GM10847 (cell line): ENCODE results near the gene VCL.

Source experiments
- POLR2A ChIP-seq: IDR thresholded peaks from 2 replicates; pipeline ENCODE4 v1.6.1; 2011; ENCODE audit not compliant: insufficient read length; ENCODE audit errors: extremely low read depth

The VCL gene

DNA sequence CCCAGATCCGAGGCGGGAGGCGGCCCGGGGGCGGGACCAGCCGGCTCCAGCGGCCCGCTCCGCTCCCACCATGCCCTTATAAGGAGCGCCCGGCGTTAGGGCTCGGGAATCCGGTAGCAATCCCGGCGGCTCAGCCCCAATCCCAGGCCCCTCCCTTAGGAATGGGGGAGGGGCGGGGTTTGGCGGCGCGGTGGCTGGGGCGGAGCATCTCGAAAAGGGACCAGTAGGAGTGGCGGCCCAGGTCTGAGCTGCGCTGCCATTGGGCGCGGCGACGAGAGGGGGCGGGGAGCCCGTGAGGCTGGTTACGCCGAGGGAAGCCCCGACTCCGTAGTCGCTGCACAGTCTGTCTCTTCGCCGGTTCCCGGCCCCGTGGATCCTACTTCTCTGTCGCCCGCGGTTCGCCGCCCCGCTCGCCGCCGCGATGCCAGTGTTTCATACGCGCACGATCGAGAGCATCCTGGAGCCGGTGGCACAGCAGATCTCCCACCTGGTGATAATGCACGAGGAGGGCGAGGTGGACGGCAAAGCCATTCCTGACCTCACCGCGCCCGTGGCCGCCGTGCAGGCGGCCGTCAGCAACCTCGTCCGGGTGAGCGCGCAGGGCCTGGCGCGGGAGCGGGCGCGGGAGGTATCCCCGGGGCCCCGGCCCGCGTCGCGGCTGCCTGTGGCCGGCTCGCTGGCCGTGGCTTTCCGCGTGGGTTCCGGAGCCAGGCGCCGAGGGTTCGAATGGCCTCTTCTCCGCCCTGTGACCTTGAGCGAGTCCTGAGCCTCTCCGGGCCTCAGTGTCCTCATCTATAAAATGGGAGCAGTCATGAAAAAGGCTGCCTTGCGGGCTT, at the start of gene VCL:
Gene VCL (plus strand): TSS at position 330 of the 836 bp plus-strand sequence. CDS start 92 bp downstream, at position 422.
- TF ChIP-seq POLR2A: peak; percentile 76

DNA sequence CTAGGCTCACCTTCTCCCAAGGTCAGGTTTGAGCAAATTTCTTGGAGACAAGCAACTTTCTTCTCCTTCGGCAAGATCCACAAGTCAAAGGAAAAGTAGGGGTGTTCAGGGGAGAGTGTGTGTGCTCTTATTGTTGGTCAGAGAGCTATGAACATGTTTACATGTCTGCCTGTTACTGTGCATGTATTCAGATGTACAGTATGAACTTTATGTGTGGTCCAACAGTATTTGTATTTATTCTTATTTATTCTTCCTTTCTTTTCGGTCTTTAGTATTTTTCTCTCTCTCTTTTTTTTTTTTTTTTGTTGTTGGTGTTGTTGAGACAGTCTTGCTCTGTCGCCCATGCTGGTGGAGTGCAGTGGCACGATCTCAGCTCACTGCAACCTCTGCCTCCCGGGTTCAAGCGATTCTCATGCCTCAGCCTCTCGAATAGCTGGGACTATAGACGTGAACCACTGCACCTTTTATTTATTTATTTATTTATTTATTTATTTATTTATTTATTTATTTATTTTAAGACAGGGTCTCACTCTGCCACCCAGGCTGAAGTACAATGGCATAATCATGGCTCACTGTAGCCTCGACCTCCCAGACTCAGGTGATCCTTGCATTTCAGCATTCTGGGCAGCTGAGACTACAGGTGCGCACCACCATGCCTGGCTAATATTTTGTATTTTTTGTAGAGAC, 48.8 kb upstream of the VCL start:
- no peak for TF ChIP-seq POLR2A

DNA sequence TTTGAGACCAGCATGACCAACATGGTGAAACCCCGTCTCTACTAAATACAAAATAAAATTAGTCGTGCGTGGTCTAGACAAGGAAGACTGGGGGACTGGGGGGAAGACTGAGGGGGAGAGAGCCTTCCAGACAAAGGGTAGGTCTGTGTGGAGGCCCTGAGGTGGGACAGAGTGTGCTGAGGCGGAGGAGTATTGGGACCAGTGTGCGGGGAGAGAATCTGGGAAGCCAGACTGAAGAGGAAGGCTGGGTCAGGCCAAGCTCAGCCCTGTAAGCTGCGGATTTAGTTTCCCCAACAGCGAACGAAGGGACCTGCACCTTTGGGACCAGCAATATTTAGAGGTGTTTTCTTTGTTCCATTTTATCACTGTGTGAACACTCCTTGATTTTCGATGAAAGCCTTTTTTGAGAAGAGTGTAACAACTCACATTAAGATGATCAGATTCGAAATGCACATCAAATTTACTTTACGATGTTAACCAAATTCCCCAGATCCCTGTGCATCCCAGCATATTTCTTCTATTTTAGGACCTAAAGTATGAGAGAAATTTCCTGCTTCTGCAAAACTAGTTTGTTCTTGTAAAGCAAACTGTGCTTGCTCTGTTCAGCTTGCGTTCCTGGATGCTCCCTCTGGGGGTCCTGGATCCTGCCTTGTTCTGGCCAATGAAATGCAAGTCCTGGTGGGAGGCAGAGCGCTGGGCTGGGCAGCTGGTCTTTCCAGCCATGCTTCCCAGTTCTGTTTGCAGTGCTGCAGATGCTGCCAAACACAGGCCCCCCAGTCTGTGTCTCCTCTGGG, 47.6 kb upstream of the VCL start:
- TF ChIP-seq POLR2A: no peak

- no peak for TF ChIP-seq POLR2A
Observed at GRCh38 chr10:73953665-73954064, 44.3 kb upstream of the VCL start.

DNA sequence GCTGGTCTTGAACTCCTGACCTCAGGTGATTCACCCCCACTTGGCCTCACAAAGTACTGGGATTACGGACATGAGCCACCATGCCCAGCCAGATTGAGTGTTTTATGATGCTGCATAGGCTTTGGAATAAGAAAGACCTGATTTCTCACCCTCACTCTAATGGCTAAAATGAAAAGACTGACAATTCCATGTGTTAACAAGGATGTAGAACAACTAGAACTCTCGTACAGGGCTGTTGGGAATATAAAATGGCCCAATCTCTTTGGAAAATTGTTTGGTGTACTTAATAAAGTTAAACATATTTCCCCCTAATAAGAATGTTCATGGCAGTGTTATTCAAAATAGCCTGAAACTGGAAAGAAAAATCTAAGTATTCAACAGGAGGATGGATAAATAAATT, 43.2 kb upstream of the VCL start:
- no peak for TF ChIP-seq POLR2A

DNA sequence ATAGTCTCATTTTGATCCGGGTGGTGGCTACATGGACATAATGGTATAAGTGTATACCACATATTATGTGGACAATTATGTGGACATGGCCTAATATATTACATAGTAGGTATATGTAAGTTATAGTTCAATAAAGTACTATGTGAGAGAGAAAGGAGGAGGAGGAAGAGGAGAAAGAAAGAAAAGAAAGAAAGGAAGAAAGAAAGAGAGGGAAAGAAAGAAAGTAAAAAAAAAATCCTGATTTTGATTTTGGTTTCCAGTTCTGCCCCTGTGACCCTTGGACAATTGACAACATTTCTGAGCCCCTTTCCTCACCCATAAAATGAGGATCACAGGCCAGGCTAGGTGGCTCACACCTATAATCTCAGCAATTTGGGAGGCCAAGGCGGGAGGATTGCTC, 42.2 kb upstream of the VCL start:
- no peak for TF ChIP-seq POLR2A

GRCh38 chr10:73956476-73957359, 41.2 kb upstream of the VCL start:
- TF ChIP-seq POLR2A: no peak

DNA sequence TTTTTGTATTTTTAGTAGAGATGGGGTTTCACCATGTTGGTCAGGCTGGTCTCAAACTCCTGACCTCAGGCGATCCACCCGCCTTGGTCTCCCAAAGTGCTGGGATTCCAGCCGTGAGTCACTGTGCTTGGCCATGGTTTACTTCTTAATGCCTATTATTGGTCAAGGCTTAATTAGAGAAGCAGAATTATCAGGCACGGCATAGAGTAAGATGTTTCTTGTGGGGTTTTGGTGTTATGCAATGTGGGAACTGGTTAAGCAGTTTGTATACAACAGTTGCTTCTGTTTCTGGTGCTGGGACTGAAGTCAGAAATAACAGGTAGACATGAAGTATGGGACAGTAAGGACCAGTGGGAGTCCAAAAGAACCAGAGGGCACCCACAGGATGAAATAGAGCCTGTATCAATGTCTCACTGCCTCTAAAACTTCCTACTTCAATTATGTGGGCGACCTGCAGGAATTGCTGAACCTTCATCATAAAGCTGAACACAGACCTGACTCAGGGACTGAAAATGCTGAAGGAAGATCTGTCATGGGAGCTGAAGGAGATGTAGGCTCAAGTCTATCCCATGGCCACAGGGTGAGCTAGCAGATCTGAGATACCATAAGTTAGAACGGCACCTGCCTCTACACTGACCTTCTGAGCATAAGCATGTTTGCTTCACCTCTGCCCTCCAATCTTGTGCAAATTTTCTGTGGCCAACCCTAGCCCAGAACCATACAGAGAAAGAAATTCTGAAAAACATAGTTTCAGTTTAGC, 38.3 kb upstream of the VCL start:
- TF ChIP-seq POLR2A: no peak

DNA sequence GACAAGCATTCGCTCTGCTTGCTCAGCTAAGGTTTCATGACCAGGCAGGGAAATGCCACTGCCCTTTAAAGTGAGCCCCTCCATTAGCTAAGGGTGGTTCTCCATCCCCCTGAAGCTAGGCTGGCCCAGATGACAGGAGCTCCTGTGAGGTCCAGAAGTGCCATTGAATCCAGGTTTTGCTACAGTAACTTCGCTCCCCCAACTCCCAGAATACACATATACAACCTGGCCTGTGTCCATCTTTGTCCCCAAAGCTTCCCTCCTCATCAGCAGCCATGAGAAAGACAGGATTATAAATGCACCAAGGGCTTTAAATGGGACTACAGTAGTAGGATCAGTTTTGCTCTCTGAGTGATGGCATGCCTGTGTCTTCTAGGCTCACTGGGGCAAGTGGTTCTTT, 35.5 kb upstream of the VCL start:
- no peak for TF ChIP-seq POLR2A

DNA sequence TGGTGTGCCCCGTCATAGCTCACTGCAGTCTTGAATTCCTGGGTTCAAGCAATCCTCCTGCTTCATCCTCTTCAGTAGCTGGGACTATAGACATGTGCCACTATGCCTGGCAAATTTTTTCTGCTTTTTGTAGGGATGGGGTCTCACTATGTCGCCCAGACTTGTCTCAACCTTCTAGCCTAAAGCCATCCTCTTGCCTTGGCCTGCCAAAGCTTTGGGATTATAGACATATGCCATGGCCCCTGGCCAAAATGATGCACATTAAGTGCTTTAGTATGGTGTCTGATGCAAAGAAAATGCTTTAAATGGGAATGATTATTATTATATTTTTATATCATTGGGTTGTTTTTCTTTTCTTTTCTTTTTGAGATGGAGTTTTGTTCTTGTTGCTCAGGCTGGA, 33.2 kb upstream of the VCL start:
- no peak for TF ChIP-seq POLR2A

GRCh38 chr10:73965890-73966768, 31.8 kb upstream of the VCL start:
- TF ChIP-seq POLR2A: no peak

DNA sequence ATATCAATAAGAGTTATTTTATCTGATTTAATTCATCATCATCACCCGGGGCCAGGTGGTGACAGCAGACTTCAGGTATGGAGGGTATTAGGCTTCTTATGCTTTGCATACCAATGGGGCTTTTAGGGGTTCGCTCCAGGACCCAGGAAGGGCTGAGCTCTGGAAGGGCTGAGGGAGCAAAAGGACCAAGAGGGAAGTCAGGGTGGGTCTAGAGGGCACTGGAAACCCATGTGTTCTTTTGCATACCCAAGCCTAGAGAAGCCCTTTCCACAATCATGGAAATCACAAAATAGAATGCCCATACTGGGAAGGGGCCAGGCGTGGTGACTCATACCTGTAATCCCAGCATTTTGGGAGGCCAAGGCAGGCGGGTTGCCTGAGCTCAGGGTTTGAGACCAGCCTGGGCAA, 30.9 kb upstream of the VCL start:
- no peak for TF ChIP-seq POLR2A

GRCh38 chr10:73967544-73967943, 30.4 kb upstream of the VCL start:
- TF ChIP-seq POLR2A: no peak
